GM23338 (cell line): Measurements from ENCODE around the gene ADH1A. TPM values are rescaled to one million over a fixed set of nuclear protein-coding genes. Genes with fewer than 3 reads are reported as not detected.

ENCODE experiments used
- ATAC-seq: fragments of 200-7000 bp; cut with Tn5 transposase; 3 replicates; pipeline ENCODE4 v1.9.1; 2020
- DNase-seq: peaks from one replicate; pipeline ENCODE4 v3.0.0-alpha.2; 2015; ENCODE audit warnings: low spot score
- H2AFZ ChIP-seq: fragments of 200-600 bp; sonication (generic); 2 replicates; pipeline ENCODE4 v1.8.0; 2016; ENCODE audit warnings: antibody characterized with exemption, mild to moderate bottlenecking, moderate library complexity
- H3F3A ChIP-seq: fragments of 200-600 bp; sonication (generic); replicated peaks from 2 replicates; pipeline ENCODE4 v1.8.0; 2017; ENCODE audit warnings: antibody characterized with exemption, mixed run types, low read depth
- H3K27ac ChIP-seq: fragments of 200-600 bp; sonication (generic); 2 replicates; pipeline ENCODE4 v1.6.1; 2016; ENCODE audit warnings: low read depth
- H3K27me3 ChIP-seq: fragments of 200-600 bp; sonication (generic); 2 replicates; pipeline ENCODE4 v1.8.0; 2016; ENCODE audit warnings: mild to moderate bottlenecking, mixed run types, moderate library complexity; ENCODE audit not compliant: insufficient read depth
- H3K36me3 ChIP-seq: fragments of 200-600 bp; sonication (generic); 2 replicates; pipeline ENCODE4 v1.8.0; 2016; ENCODE audit warnings: mild to moderate bottlenecking; ENCODE audit not compliant: insufficient read depth
- H3K4me1 ChIP-seq: fragments of 200-600 bp; sonication (generic); 2 replicates; pipeline ENCODE4 v1.8.0; 2016; ENCODE audit warnings: mild to moderate bottlenecking, moderate library complexity; ENCODE audit not compliant: insufficient read depth
- H3K4me2 ChIP-seq: fragments of 200-600 bp; sonication (generic); 2 replicates; pipeline ENCODE4 v1.7.1; 2017; ENCODE audit warnings: mixed run types
- H3K4me3 ChIP-seq: fragments of 200-600 bp; sonication (generic); 2 replicates; pipeline ENCODE4 v1.6.1; 2016; ENCODE audit warnings: mixed run types
- H3K79me2 ChIP-seq: fragments of 200-600 bp; sonication (generic); replicated peaks from 2 replicates; pipeline ENCODE4 v1.8.0; 2017; ENCODE audit warnings: mild to moderate bottlenecking; ENCODE audit not compliant: insufficient read depth
- H3K9me2 ChIP-seq: fragments of 200-600 bp; sonication (generic); 2 replicates; pipeline ENCODE4 v1.8.0; 2017; ENCODE audit not compliant: insufficient read depth
- H4K20me1 ChIP-seq: fragments of 200-600 bp; sonication (generic); replicated peaks from 2 replicates; pipeline ENCODE4 v1.8.0; 2017; ENCODE audit warnings: mild to moderate bottlenecking; ENCODE audit not compliant: insufficient read depth
- H3K27ac Mint-ChIP-seq: 2 replicates; pipeline ENCODE4 v1.8.0; 2020; ENCODE audit warnings: inconsistent platforms, mild to moderate bottlenecking, moderate library complexity, mixed read lengths
- H3K27me3 Mint-ChIP-seq: 3 replicates; pipeline ENCODE4 v1.8.0; 2022; ENCODE audit warnings: low read depth, mild to moderate bottlenecking, moderate library complexity, mixed read lengths, inconsistent platforms; ENCODE audit not compliant: insufficient read depth, poor library complexity
- H3K36me3 Mint-ChIP-seq: 3 replicates; pipeline ENCODE4 v1.8.0; 2021; ENCODE audit warnings: low read depth, mild to moderate bottlenecking, inconsistent platforms, moderate library complexity, mixed read lengths
- H3K4me1 Mint-ChIP-seq: 3 replicates; pipeline ENCODE4 v1.8.0; 2020; ENCODE audit warnings: mild to moderate bottlenecking, inconsistent platforms, mixed read lengths
- H3K4me3 Mint-ChIP-seq: 3 replicates; pipeline ENCODE4 v1.8.0; 2021; ENCODE audit warnings: moderate library complexity, mild to moderate bottlenecking, inconsistent platforms, mixed read lengths
- H3K9me3 Mint-ChIP-seq: 3 replicates; pipeline ENCODE4 v1.8.0; 2020; ENCODE audit warnings: moderate library complexity, mild to moderate bottlenecking, inconsistent platforms, mixed read lengths
- CREB1 ChIP-seq: fragments of 250-450 bp; sonication (Bioruptor Pico); IDR thresholded peaks from 2 replicates; pipeline ENCODE4 v1.5.0; 2020; ENCODE audit warnings: low read depth, mild to moderate bottlenecking, moderate library complexity
- CTCF ChIP-seq, 2 experiments: fragments of 200-600 bp in 1 of 2; sonication (generic) in 1 of 2; conservative IDR thresholded peaks; 2 replicates each; pipeline versions ENCODE4 v1.5.1 to v1.6.1; 2016 to 2017; ENCODE audit warnings: antibody characterized with exemption in 2 of 2, low read depth in 2 of 2, mild to moderate bottlenecking in 2 of 2, moderate library complexity in 1 of 2
- ETS1 ChIP-seq: IDR thresholded peaks from 2 replicates; pipeline ENCODE4 v1.6.1; 2016; ENCODE audit warnings: antibody characterized with exemption
- EZH2 ChIP-seq: fragments of 200-600 bp; sonication (generic); IDR thresholded peaks from one replicate; pipeline ENCODE4 v1.8.0; 2017; ENCODE audit warnings: antibody characterized with exemption, mild to moderate bottlenecking, low read depth; ENCODE audit not compliant: unreplicated experiment
- EZH2phosphoT487 ChIP-seq: fragments of 200-600 bp; sonication (generic); IDR thresholded peaks from one replicate; pipeline ENCODE4 v1.8.1; 2018; ENCODE audit warnings: antibody characterized with exemption; ENCODE audit not compliant: unreplicated experiment
- REST ChIP-seq: IDR thresholded peaks from one replicate; pipeline ENCODE4 v1.6.1; 2018; ENCODE audit warnings: antibody characterized with exemption; ENCODE audit not compliant: unreplicated experiment
- STAT1 ChIP-seq: IDR thresholded peaks from one replicate; pipeline ENCODE4 v1.6.1; 2016; ENCODE audit warnings: antibody characterized with exemption; ENCODE audit not compliant: unreplicated experiment
- ZNF114 ChIP-seq: fragments of 250-450 bp; sonication (Bioruptor Pico); IDR thresholded peaks from 2 replicates; pipeline ENCODE4 v1.5.0; 2020; ENCODE audit warnings: mild to moderate bottlenecking, moderate library complexity
- ZNF331 ChIP-seq: fragments of 250-450 bp; sonication (Bioruptor Pico); IDR thresholded peaks from 2 replicates; pipeline ENCODE4 v1.5.0; 2020; ENCODE audit warnings: low read depth, mild to moderate bottlenecking, moderate library complexity
- polyA plus RNA-seq: library from polyadenylated mRNA; unstranded; fragments of >200 nt; fragmentation: Nextera tagmentation; extraction: Ambion mirVana; gene quantifications from 2 replicates; pipeline ENCODE4 v1.2.1, GENCODE V29; 2016
- total RNA-seq: library from RNA; depleted of rRNA; stranded (reverse); fragments of >200 nt; shearing (Covaris generic); gene quantifications from 2 replicates; pipeline ENCODE4 v1.2.3, GENCODE V29; 2014

Gene ADH1A
- total and polyA plus RNA-seq, 2 experiments from 2014 or later = not detected

GRCh38 chr4:99334880-99335279 lies 44.1 kb upstream of the ADH1A start (continued):
- no peak for TF ChIP-seq REST
- no peak for TF ChIP-seq EZH2

- Mint-ChIP-seq H3K4me1 (no peaks in the 10 kb centered on the region; the same call in 2 of the 3 replicates), H3K9me3 (peaks cover 12% of the 10 kb centered on the region; the same call in 2 of the 3 replicates), H3K27ac (no peak overlapping the region), H3K4me3 (no peak overlapping the region), H3K36me3 (peaks cover 3% of the 10 kb centered on the region; the same call in 1 of the 3 replicates), H3K27me3 (no peaks in the 10 kb centered on the region)
- H3K4me3 ChIP-seq = no peak overlapping the region
- H3K36me3 ChIP-seq = no peaks in the 10 kb centered on the region; the same call in 1 of the 2 replicates
- no peaks in the 10 kb centered on the region for H4K20me1 ChIP-seq
- no peak overlapping the region for H3K4me2 ChIP-seq
- H2AFZ ChIP-seq = no peak overlapping the region
- H3K9me2 ChIP-seq = no peaks in the 10 kb centered on the region; the same call in 1 of the 2 replicates
- H3K27ac ChIP-seq = no peak overlapping the region
- TF ChIP-seq ZNF331 (CRISPR knock-in tag) (no peak), CTCF (conservative IDR thresholded peaks at IDR 0.05; ENCODE audit: low read depth in 2 of 2) (no peak), ZNF114 (CRISPR knock-in tag) (no peak), STAT1 (no peak), EZH2phosphoT487 (no peak)
- no peaks in the 10 kb centered on the region for H3K79me2 ChIP-seq
- no peaks in the 10 kb centered on the region for H3F3A ChIP-seq
- DNase-seq (no peak), ATAC-seq (no peak)
- no peaks in the 10 kb centered on the region for H3K4me1 ChIP-seq
- H3K27me3 ChIP-seq = no peaks in the 10 kb centered on the region
Observed at GRCh38 chr4:99330648-99331047, 39.9 kb upstream of the ADH1A start.

GRCh38 chr4:99329876-99330275 lies 39.1 kb upstream of the ADH1A start:
- no peaks in the 10 kb centered on the region for H3K27me3 Mint-ChIP-seq
- Histone ChIP-seq H3K4me3 (no peak overlapping the region), H4K20me1 (no peaks in the 10 kb centered on the region), H3K27ac (no peak overlapping the region), H2AFZ (no peak overlapping the region), H3K27me3 (no peaks in the 10 kb centered on the region), H3K4me1 (no peaks in the 10 kb centered on the region), H3F3A (no peaks in the 10 kb centered on the region), H3K79me2 (no peaks in the 10 kb centered on the region), H3K36me3 (no peaks in the 10 kb centered on the region; the same call in 1 of the 2 replicates), H3K4me2 (no peak overlapping the region), H3K9me2 (no peaks in the 10 kb centered on the region; the same call in 1 of the 2 replicates)
- no peak for ATAC-seq
- H3K4me3 Mint-ChIP-seq = no peak overlapping the region
- peaks cover 3% of the 10 kb centered on the region; the same call in 1 of the 3 replicates for H3K36me3 Mint-ChIP-seq
- no peak overlapping the region for H3K27ac Mint-ChIP-seq
- H3K4me1 Mint-ChIP-seq = no peaks in the 10 kb centered on the region; the same call in 2 of the 3 replicates
- no peak for DNase-seq
- H3K9me3 Mint-ChIP-seq = peaks cover 12% of the 10 kb centered on the region; the same call in 2 of the 3 replicates
- TF ChIP-seq ETS1 (no peak), CREB1 (CRISPR knock-in tag) (no peak)
